ENCODE data around the gene STARD3. TPM values are rescaled to one million over a fixed set of nuclear protein-coding genes. Genes with fewer than 3 reads are reported as not detected.

The STARD3 gene
- total RNA-seq, 1 donor from 2014 or later, result 78.2 TPM

GRCh38 chr17:39621523-39622379 is 15.2 kb upstream of the STARD3 start:
- Histone ChIP-seq H3K27ac (no peak overlapping the region), H3K9me3 (no peaks in the 10 kb centered on the region), H3K27me3 (peaks cover 23% of the 10 kb centered on the region), H3K36me3 (no peaks in the 10 kb centered on the region), H3K4me1 (peaks cover 9% of the 10 kb centered on the region), H3K4me3 (no peak overlapping the region)
- TF ChIP-seq CTCF (IDR thresholded peaks at IDR 0.05), result peak; percentile 99
- DNase-seq, result peak; percentile 92
- intact Hi-C loops (cut with DNase I), result loop anchor here (5.0 to 10.0 kb wide), 2 partner anchors 74 to 133 kb away; no protein-coding TSS in a partner anchor
- peak; percentile 89 for ATAC-seq

- H3K4me1 ChIP-seq, result peaks cover 9% of the 10 kb centered on the region
- intact Hi-C loops (cut with DNase I), result loop anchor here (5.0 to 10.0 kb wide), 2 partner anchors 75 to 132 kb away; no protein-coding TSS in a partner anchor
- TF ChIP-seq CTCF (IDR thresholded peaks at IDR 0.05), result no peak
- ATAC-seq, result no peak
- no peaks in the 10 kb centered on the region for H3K9me3 ChIP-seq
- peaks cover 23% of the 10 kb centered on the region for H3K27me3 ChIP-seq
- no peaks in the 10 kb centered on the region for H3K36me3 ChIP-seq
- H3K4me3 ChIP-seq, result no peak overlapping the region
- no peak overlapping the region for H3K27ac ChIP-seq
- no peak for DNase-seq
Measured at GRCh38 chr17:39622380-39623006, 14.5 kb upstream of the STARD3 start.

GRCh38 chr17:39623356-39623950 is 13.5 kb upstream of the STARD3 start:
- no peak overlapping the region for H3K4me3 ChIP-seq
- ATAC-seq, result peak; percentile 87
- no peaks in the 10 kb centered on the region for H3K9me3 ChIP-seq
- H3K4me1 ChIP-seq, result peaks cover 8% of the 10 kb centered on the region
- peak; percentile 95 for DNase-seq
- peaks cover 27% of the 10 kb centered on the region for H3K27me3 ChIP-seq
- H3K27ac ChIP-seq, result no peak overlapping the region
- intact Hi-C loops (cut with DNase I), result loop anchor here (5.0 to 10.0 kb wide), 2 partner anchors 76 to 131 kb away; no protein-coding TSS in a partner anchor
- peak; percentile 95 for TF ChIP-seq CTCF (IDR thresholded peaks at IDR 0.05)
- no peaks in the 10 kb centered on the region for H3K36me3 ChIP-seq

GRCh38 chr17:39624313-39624712 is 12.6 kb upstream of the STARD3 start:
- Histone ChIP-seq H3K27ac (no peak overlapping the region), H3K27me3 (peaks cover 27% of the 10 kb centered on the region), H3K36me3 (no peaks in the 10 kb centered on the region), H3K9me3 (no peaks in the 10 kb centered on the region), H3K4me3 (no peak overlapping the region), H3K4me1 (peaks cover 5% of the 10 kb centered on the region)
- intact Hi-C loops (cut with DNase I), result loop anchor here (5.0 to 10.0 kb wide), 2 partner anchors 77 to 130 kb away; no protein-coding TSS in a partner anchor
- DNase-seq (no peak), ATAC-seq (no peak)
- TF ChIP-seq CTCF (IDR thresholded peaks at IDR 0.05), result no peak

- Histone ChIP-seq H3K4me3 (no peak overlapping the region), H3K4me1 (peaks cover 5% of the 10 kb centered on the region), H3K27me3 (peaks cover 33% of the 10 kb centered on the region), H3K9me3 (no peaks in the 10 kb centered on the region), H3K27ac (no peak overlapping the region), H3K36me3 (no peaks in the 10 kb centered on the region)
- intact Hi-C loops (cut with DNase I), result loop anchor here (10.0 kb wide), 1 partner anchor 130 kb away; no protein-coding TSS in a partner anchor
- ATAC-seq (no peak), DNase-seq (no peak)
- no peak for TF ChIP-seq CTCF (IDR thresholded peaks at IDR 0.05)
Measured at GRCh38 chr17:39625198-39625785, 11.7 kb upstream of the STARD3 start.

All from upper lobe of right lung (tissue), 1 donor.